ENCODE data around the gene CD274.
A peak's percentile ranks its signal among the peaks of the same experiment; 100 is the strongest.

CD274 gene

GRCh38 chr9:5499889-5500398, 49.6 kb downstream of the CD274 start:
- peak overlapping the region; percentile 59 for H3K27ac ChIP-seq (ENCODE audit: poor library complexity, severe bottlenecking)
- peaks cover 12% of the 10 kb centered on the region for H3K4me1 ChIP-seq (ENCODE audit: insufficient read depth, poor library complexity, severe bottlenecking)
- DNase-seq (ENCODE audit: low spot score) (no peak), ATAC-seq (ENCODE audit: low read depth) (no peak)
- no peaks in the 10 kb centered on the region for H3K9me3 ChIP-seq (ENCODE audit: severe bottlenecking)
- H3K4me3 ChIP-seq (ENCODE audit: severe bottlenecking) = no peak overlapping the region
- H3K27me3 ChIP-seq (ENCODE audit: insufficient read depth, poor library complexity, severe bottlenecking) = no peaks in the 10 kb centered on the region
- H3K36me3 ChIP-seq (ENCODE audit: low read depth) = no peaks in the 10 kb centered on the region
- no peak for TF ChIP-seq CTCF (IDR thresholded peaks at IDR 0.05; ENCODE audit: poor library complexity, severe bottlenecking)

- ATAC-seq (ENCODE audit: low read depth) (no peak), DNase-seq (ENCODE audit: low spot score) (no peak)
- H3K9me3 ChIP-seq (ENCODE audit: severe bottlenecking) = no peaks in the 10 kb centered on the region
- H3K4me1 ChIP-seq (ENCODE audit: insufficient read depth, poor library complexity, severe bottlenecking) = peaks cover 12% of the 10 kb centered on the region
- no peak for TF ChIP-seq CTCF (IDR thresholded peaks at IDR 0.05; ENCODE audit: poor library complexity, severe bottlenecking)
- H3K27me3 ChIP-seq (ENCODE audit: insufficient read depth, poor library complexity, severe bottlenecking) = no peaks in the 10 kb centered on the region
- H3K36me3 ChIP-seq (ENCODE audit: low read depth) = no peaks in the 10 kb centered on the region
- peak overlapping the region; percentile 59 for H3K27ac ChIP-seq (ENCODE audit: poor library complexity, severe bottlenecking)
- no peak overlapping the region for H3K4me3 ChIP-seq (ENCODE audit: severe bottlenecking)
Observed at GRCh38 chr9:5500441-5501235, 50.3 kb downstream of the CD274 start.

GRCh38 chr9:5502553-5502952, 52.2 kb downstream of the CD274 start:
- no peak for TF ChIP-seq CTCF (IDR thresholded peaks at IDR 0.05; ENCODE audit: poor library complexity, severe bottlenecking)
- no peaks in the 10 kb centered on the region for H3K9me3 ChIP-seq (ENCODE audit: severe bottlenecking)
- no peak overlapping the region for H3K27ac ChIP-seq (ENCODE audit: poor library complexity, severe bottlenecking)
- DNase-seq (ENCODE audit: low spot score) (no peak), ATAC-seq (ENCODE audit: low read depth) (no peak)
- H3K36me3 ChIP-seq (ENCODE audit: low read depth) = no peaks in the 10 kb centered on the region
- no peaks in the 10 kb centered on the region for H3K27me3 ChIP-seq (ENCODE audit: insufficient read depth, poor library complexity, severe bottlenecking)
- H3K4me1 ChIP-seq (ENCODE audit: insufficient read depth, poor library complexity, severe bottlenecking) = peaks cover 12% of the 10 kb centered on the region
- no peak overlapping the region for H3K4me3 ChIP-seq (ENCODE audit: severe bottlenecking)

GRCh38 chr9:5509573-5509972, 59.2 kb downstream of the CD274 start:
- TF ChIP-seq CTCF (IDR thresholded peaks at IDR 0.05; ENCODE audit: poor library complexity, severe bottlenecking) = no peak
- Histone ChIP-seq H3K4me3 (ENCODE audit: severe bottlenecking) (no peak overlapping the region), H3K27me3 (ENCODE audit: insufficient read depth, poor library complexity, severe bottlenecking) (no peaks in the 10 kb centered on the region), H3K36me3 (ENCODE audit: low read depth) (no peaks in the 10 kb centered on the region), H3K9me3 (ENCODE audit: severe bottlenecking) (no peaks in the 10 kb centered on the region), H3K27ac (ENCODE audit: poor library complexity, severe bottlenecking) (peak overlapping the region; percentile 98), H3K4me1 (ENCODE audit: insufficient read depth, poor library complexity, severe bottlenecking) (peaks cover 30% of the 10 kb centered on the region)
- ATAC-seq (ENCODE audit: low read depth) (peak; percentile 90), DNase-seq (ENCODE audit: low spot score) (no peak)

GRCh38 chr9:5510360-5510931, 60.1 kb downstream of the CD274 start, which contains the start of gene PDCD1LG2:
TSS of gene PDCD1LG2 (plus strand) at chr9:5510531. CDS start at chr9:5522547, 12,016 bp downstream.
- Histone ChIP-seq H3K9me3 (ENCODE audit: severe bottlenecking) (no peaks in the 10 kb centered on the region), H3K4me1 (ENCODE audit: insufficient read depth, poor library complexity, severe bottlenecking) (peaks cover 30% of the 10 kb centered on the region), H3K27me3 (ENCODE audit: insufficient read depth, poor library complexity, severe bottlenecking) (no peaks in the 10 kb centered on the region), H3K27ac (ENCODE audit: poor library complexity, severe bottlenecking) (peak within 1 kb of the TSS; percentile 98), H3K36me3 (ENCODE audit: low read depth) (no peaks in the 10 kb centered on the region), H3K4me3 (ENCODE audit: severe bottlenecking) (peak within 1 kb of the TSS; percentile 17)
- no peak for DNase-seq (ENCODE audit: low spot score)
- TF ChIP-seq CTCF (IDR thresholded peaks at IDR 0.05; ENCODE audit: poor library complexity, severe bottlenecking) = no peak
- ATAC-seq (ENCODE audit: low read depth) = peak; percentile 46
